Measurements from ENCODE around the gene ZBTB37.

The ZBTB37 gene, protein sequence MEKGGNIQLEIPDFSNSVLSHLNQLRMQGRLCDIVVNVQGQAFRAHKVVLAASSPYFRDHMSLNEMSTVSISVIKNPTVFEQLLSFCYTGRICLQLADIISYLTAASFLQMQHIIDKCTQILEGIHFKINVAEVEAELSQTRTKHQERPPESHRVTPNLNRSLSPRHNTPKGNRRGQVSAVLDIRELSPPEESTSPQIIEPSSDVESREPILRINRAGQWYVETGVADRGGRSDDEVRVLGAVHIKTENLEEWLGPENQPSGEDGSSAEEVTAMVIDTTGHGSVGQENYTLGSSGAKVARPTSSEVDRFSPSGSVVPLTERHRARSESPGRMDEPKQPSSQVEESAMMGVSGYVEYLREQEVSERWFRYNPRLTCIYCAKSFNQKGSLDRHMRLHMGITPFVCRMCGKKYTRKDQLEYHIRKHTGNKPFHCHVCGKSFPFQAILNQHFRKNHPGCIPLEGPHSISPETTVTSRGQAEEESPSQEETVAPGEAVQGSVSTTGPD
- 58.2 to 79.2 (median 73.3) reads per million in 3 donors for total RNA-seq

DNA sequence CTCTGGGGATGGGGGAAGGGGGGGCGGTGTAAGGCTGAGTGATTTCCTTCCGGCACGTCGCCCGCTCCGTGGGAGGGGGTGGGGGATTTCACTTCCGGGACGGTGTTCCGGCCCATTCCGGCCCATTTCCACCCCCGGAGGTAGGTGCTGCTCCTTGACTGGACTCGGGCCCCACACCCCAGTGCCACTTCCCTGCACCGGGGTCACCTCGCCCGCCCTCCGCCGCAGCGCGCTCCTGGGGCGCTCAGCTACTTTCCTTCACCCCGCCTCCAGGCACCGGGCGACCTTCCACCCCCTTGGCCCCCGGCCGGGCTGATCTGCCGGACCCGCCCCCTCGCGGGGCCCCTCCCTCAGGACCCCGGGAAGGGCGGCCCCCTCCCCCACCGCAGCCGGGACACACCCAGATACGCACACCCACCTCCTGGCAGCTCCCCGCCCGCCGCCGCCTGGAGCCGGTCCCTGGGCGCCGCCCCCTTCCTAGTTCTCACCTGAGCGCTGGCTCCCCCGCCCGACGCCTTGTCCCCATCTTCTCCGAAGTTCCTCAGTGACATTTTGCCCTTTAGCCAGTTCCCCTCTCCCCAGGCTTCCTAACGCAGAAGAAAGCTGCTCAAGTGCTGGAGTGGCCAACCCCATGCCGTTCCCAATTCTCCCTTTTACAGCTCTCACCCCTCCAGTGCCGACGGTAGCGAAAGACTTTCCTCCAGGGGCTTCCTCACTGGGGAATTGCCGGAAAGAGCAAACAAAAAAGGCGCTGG lies at the start of gene ZBTB37:
Gene ZBTB37, plus strand, starts transcription at position 115 of the 755 bp plus-strand sequence. CDS start 1,846 bp downstream, outside the sequence.
- peak; percentile 84 to 88 (median 85) for DNase-seq
- Histone ChIP-seq H3K4me3 (ENCODE audit: insufficient read depth, low read depth, low read length, poor library complexity, severe bottlenecking) (peak within 1 kb of the TSS; percentile 78), H3K27me3 (replicated peaks; ENCODE audit: control insufficient read depth, insufficient read depth, low read length, poor library complexity, severe bottlenecking) (no peaks in the 10 kb centered on the region), H3K4me1 (ENCODE audit: control insufficient read depth, insufficient read depth, low read length, poor library complexity, severe bottlenecking) (peaks cover 41% of the 10 kb centered on the region), H3K36me3 (ENCODE audit: control insufficient read depth, insufficient read depth, low read length) (peaks cover 24% of the 10 kb centered on the region), H3K9me3 (ENCODE audit: control insufficient read depth, low read length) (no peaks in the 10 kb centered on the region), H3K27ac (ENCODE audit: insufficient read depth, low read length, poor library complexity, severe bottlenecking) (peak within 1 kb of the TSS; percentile 94)

DNA sequence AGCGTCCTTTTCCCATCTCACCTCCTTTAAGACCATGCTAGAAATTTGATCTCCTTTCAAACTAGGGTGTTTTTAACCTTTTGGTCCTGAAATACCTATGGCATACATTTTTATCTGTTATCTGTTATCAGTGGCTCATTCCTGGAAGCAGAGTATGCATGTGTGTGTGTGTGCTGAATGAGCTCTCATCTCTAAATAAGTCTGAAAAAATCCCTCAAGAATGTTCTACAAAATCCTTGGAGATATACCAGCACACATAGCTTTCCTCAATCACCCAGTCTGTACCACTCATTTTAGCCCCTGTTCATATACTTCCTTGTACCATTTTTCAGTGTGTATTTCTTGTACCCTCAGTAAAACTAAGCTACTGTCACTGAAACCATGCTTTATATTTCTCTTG lies 49.7 kb upstream of the ZBTB37 start:
- Histone ChIP-seq H3K27ac (ENCODE audit: insufficient read depth, low read length, poor library complexity, severe bottlenecking) (no peak overlapping the region), H3K36me3 (ENCODE audit: control insufficient read depth, insufficient read depth, low read length) (no peaks in the 10 kb centered on the region), H3K9me3 (ENCODE audit: control insufficient read depth, low read length) (no peaks in the 10 kb centered on the region), H3K27me3 (replicated peaks; ENCODE audit: control insufficient read depth, insufficient read depth, low read length, poor library complexity, severe bottlenecking) (no peaks in the 10 kb centered on the region), H3K4me3 (ENCODE audit: insufficient read depth, low read depth, low read length, poor library complexity, severe bottlenecking) (no peak overlapping the region), H3K4me1 (ENCODE audit: control insufficient read depth, insufficient read depth, low read length, poor library complexity, severe bottlenecking) (peaks cover 6% of the 10 kb centered on the region)
- no peak for DNase-seq

DNA sequence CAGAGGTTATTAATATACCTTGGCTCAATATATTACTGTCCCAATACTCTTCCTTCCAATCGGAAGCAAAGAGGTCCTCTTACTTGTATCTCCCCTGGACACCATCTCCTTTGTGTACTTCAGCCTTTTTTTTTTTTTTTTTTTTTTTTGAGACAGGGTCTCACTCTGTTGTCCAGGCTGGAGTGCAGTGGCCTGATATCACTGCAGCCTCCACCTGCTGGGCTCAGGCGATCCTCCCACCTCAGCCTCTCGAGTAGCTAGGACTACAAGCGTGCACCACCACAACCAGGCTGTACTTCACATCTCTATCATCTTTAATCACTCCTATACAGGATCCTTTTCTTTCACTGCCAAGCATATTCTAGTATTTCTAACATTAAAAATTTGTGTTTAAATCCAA lies 46.5 kb upstream of the ZBTB37 start:
- Histone ChIP-seq H3K4me1 (ENCODE audit: control insufficient read depth, insufficient read depth, low read length, poor library complexity, severe bottlenecking) (peaks cover 14% of the 10 kb centered on the region), H3K27me3 (replicated peaks; ENCODE audit: control insufficient read depth, insufficient read depth, low read length, poor library complexity, severe bottlenecking) (no peaks in the 10 kb centered on the region), H3K4me3 (ENCODE audit: insufficient read depth, low read depth, low read length, poor library complexity, severe bottlenecking) (no peak overlapping the region), H3K9me3 (ENCODE audit: control insufficient read depth, low read length) (no peaks in the 10 kb centered on the region), H3K36me3 (ENCODE audit: control insufficient read depth, insufficient read depth, low read length) (no peaks in the 10 kb centered on the region), H3K27ac (ENCODE audit: insufficient read depth, low read length, poor library complexity, severe bottlenecking) (no peak overlapping the region)
- no peak for DNase-seq

DNA sequence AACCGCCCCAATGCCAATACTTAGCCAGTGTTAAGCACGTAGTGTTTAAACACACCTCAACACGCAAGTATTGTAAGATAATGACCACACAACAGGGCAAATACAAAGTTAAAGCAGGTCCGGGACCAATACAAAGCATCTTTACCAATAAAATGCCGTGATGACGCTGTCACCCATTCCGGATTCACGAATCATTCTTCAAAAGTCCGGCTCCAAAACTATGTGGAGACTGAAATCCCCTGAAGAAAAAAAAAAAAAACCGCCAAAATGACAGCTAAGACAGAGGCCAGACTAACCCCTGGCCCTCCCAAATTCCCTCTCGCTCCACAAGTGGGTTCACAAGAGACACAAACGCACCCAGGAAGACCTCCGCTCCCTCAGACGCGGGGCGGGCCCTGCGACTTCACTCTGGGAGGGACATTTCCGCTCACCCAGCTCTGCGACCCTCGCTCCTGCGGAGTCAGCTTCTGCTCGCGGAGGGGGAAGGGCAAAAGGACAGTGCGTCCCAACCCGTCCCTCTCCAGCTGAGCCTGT lies 44.3 kb upstream of the ZBTB37 start:
- peak overlapping the region; percentile 91 for H3K4me3 ChIP-seq (ENCODE audit: insufficient read depth, low read depth, low read length, poor library complexity, severe bottlenecking)
- H3K27me3 ChIP-seq (replicated peaks; ENCODE audit: control insufficient read depth, insufficient read depth, low read length, poor library complexity, severe bottlenecking), result no peaks in the 10 kb centered on the region
- no peak for DNase-seq
- no peaks in the 10 kb centered on the region for H3K36me3 ChIP-seq (ENCODE audit: control insufficient read depth, insufficient read depth, low read length)
- no peaks in the 10 kb centered on the region for H3K9me3 ChIP-seq (ENCODE audit: control insufficient read depth, low read length)
- H3K27ac ChIP-seq (ENCODE audit: insufficient read depth, low read length, poor library complexity, severe bottlenecking), result peak overlapping the region; percentile 89
- peaks cover 14% of the 10 kb centered on the region for H3K4me1 ChIP-seq (ENCODE audit: control insufficient read depth, insufficient read depth, low read length, poor library complexity, severe bottlenecking)

DNA sequence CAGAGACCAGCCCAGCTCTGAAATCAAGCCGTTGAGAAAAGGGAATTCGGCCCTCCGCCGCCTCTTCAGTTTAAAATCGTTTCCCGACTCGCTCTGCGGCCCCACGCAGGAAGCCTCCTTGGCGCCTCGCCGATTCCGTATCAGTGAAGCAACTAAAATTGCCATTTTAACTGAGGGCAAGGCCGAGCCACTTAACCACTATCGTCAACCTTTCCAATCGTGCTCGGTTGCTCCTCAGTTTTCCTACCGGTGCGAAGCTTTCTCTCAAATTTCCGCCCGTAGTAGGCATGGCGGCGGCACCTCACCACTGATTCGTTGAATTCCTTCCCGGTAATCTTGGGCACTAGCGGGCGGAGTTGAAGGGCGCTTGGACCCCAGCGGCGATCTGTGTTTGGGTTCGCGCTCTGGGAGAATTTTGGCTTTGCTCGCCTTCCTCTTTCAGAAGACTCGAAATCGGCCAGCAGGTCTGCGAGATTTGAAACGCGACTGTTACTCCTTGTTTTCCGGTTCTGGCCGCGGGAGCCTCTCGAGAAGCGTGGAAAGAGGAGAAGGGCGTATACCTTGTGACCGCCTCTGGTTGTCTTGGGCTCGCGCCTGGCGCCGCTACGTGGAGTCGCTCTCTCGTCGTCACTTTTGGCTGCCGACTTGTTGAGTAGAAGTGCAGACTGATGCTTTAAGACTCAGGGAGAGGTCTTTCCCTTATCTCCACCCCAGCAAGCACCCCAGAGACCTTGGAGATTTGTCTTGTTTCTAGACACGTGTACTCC lies 43.7 kb upstream of the ZBTB37 start, which contains the start of the genes CENPL and DARS2:
Gene CENPL, minus strand, starts transcription at position 569 of the 767 bp plus-strand sequence. CDS start 13,584 bp downstream, outside the sequence.
Gene DARS2, plus strand, starts transcription at position 359 of the 767 bp plus-strand sequence. CDS start 557 bp downstream, outside the sequence.
- no peaks in the 10 kb centered on the region for H3K27me3 ChIP-seq (replicated peaks; ENCODE audit: control insufficient read depth, insufficient read depth, low read length, poor library complexity, severe bottlenecking)
- no peaks in the 10 kb centered on the region for H3K36me3 ChIP-seq (ENCODE audit: control insufficient read depth, insufficient read depth, low read length)
- peaks cover 14% of the 10 kb centered on the region for H3K4me1 ChIP-seq (ENCODE audit: control insufficient read depth, insufficient read depth, low read length, poor library complexity, severe bottlenecking)
- H3K27ac ChIP-seq (ENCODE audit: insufficient read depth, low read length, poor library complexity, severe bottlenecking), result peak within 1 kb of the TSS; percentile 89
- peak; percentile 81 to 90 (median 88) for DNase-seq
- H3K4me3 ChIP-seq (ENCODE audit: insufficient read depth, low read depth, low read length, poor library complexity, severe bottlenecking), result peak within 1 kb of the TSS; percentile 91
- H3K9me3 ChIP-seq (ENCODE audit: control insufficient read depth, low read length), result no peaks in the 10 kb centered on the region

DNA sequence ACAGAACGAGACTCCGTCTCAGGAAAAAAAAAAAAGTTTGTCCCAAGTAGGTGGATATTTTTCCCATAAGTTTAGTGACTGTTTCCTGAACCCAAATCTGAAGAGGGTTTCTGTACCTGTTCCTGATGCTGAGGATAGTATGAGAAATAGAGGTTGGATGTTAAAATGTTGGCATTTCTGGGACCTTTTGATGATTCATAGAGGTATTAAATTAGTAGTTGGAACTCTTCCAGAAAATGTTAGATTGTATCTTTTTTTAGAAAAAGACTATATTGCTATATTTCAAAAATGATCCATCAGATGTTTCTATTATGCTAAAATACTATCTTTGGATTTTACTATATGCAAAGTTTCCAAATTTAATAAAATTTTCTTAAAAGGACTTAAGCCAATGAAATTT lies 40.6 kb upstream of the ZBTB37 start:
- no peak for DNase-seq
- no peak overlapping the region for H3K4me3 ChIP-seq (ENCODE audit: insufficient read depth, low read depth, low read length, poor library complexity, severe bottlenecking)
- peaks cover 3% of the 10 kb centered on the region for H3K36me3 ChIP-seq (ENCODE audit: control insufficient read depth, insufficient read depth, low read length)
- no peak overlapping the region for H3K27ac ChIP-seq (ENCODE audit: insufficient read depth, low read length, poor library complexity, severe bottlenecking)
- H3K9me3 ChIP-seq (ENCODE audit: control insufficient read depth, low read length), result no peaks in the 10 kb centered on the region
- peaks cover 14% of the 10 kb centered on the region for H3K4me1 ChIP-seq (ENCODE audit: control insufficient read depth, insufficient read depth, low read length, poor library complexity, severe bottlenecking)
- H3K27me3 ChIP-seq (replicated peaks; ENCODE audit: control insufficient read depth, insufficient read depth, low read length, poor library complexity, severe bottlenecking), result no peaks in the 10 kb centered on the region

DNA sequence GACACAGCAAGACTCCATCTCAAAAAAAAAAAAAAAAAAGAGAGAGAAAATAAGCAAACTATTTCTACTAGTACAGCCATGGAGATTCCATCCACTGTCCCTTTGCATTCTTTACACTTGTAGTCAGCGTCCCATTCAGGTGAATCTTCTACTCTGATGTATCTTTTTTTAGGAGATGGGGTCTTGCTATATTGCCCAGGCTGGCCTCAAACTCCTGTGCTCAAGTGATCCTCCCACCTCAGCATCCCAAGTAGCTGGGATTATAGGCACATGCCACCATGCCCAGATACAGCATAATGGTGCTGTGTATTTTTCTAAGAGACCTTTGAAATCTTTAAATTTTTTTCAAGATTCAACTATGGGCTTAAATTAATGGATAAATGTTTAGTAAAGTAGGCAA lies 35.4 kb upstream of the ZBTB37 start:
- Histone ChIP-seq H3K27me3 (replicated peaks; ENCODE audit: control insufficient read depth, insufficient read depth, low read length, poor library complexity, severe bottlenecking) (no peaks in the 10 kb centered on the region), H3K9me3 (ENCODE audit: control insufficient read depth, low read length) (no peaks in the 10 kb centered on the region), H3K27ac (ENCODE audit: insufficient read depth, low read length, poor library complexity, severe bottlenecking) (no peak overlapping the region), H3K36me3 (ENCODE audit: control insufficient read depth, insufficient read depth, low read length) (peaks cover 27% of the 10 kb centered on the region), H3K4me1 (ENCODE audit: control insufficient read depth, insufficient read depth, low read length, poor library complexity, severe bottlenecking) (no peaks in the 10 kb centered on the region), H3K4me3 (ENCODE audit: insufficient read depth, low read depth, low read length, poor library complexity, severe bottlenecking) (no peak overlapping the region)
- no peak for DNase-seq

DNA sequence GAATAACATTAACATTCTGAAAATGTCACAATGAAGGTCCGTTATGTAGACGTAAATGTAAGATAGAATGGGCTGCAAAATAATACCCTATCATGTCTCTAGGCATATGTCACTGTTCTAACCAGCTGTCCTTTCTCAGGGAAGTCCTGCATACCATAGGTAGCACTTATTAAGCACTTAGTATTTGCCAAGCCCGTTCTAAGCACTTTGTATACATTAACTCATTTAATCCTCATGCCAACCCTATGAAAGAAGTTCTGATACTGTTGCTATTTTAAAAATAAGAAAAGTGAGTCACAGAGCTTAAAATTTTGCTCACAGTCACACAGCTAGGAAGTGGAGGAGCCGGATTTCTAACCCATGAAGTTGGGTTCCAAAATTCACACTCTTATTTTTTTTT lies 16.1 kb upstream of the ZBTB37 start:
- no peak overlapping the region for H3K27ac ChIP-seq (ENCODE audit: insufficient read depth, low read length, poor library complexity, severe bottlenecking)
- no peak for DNase-seq
- peaks cover 26% of the 10 kb centered on the region for H3K36me3 ChIP-seq (ENCODE audit: control insufficient read depth, insufficient read depth, low read length)
- H3K9me3 ChIP-seq (ENCODE audit: control insufficient read depth, low read length), result no peaks in the 10 kb centered on the region
- H3K4me1 ChIP-seq (ENCODE audit: control insufficient read depth, insufficient read depth, low read length, poor library complexity, severe bottlenecking), result no peaks in the 10 kb centered on the region
- H3K4me3 ChIP-seq (ENCODE audit: insufficient read depth, low read depth, low read length, poor library complexity, severe bottlenecking), result no peak overlapping the region
- H3K27me3 ChIP-seq (replicated peaks; ENCODE audit: control insufficient read depth, insufficient read depth, low read length, poor library complexity, severe bottlenecking), result no peaks in the 10 kb centered on the region

DNA sequence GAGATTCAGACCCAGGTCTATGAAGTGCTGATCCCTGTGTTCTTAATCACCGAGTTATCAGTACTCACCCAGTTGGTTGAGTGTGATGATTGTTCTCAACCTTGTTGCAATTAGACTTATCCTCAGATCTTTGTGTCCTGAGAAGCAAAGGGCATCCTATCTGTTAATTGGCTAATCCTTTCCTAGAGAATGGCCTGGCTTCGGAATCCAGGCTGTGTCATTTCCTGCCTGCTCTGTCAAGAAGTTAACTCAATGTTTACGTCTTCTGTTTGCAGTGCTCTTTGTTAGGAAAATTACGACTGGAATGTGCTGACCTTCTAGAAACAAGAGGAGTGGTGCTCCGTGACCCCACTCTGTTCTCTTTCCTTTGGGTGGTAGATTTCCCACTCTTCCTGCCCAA lies 15.1 kb upstream of the ZBTB37 start:
- no peak overlapping the region for H3K27ac ChIP-seq (ENCODE audit: insufficient read depth, low read length, poor library complexity, severe bottlenecking)
- H3K9me3 ChIP-seq (ENCODE audit: control insufficient read depth, low read length), result no peaks in the 10 kb centered on the region
- no peaks in the 10 kb centered on the region for H3K27me3 ChIP-seq (replicated peaks; ENCODE audit: control insufficient read depth, insufficient read depth, low read length, poor library complexity, severe bottlenecking)
- peaks cover 28% of the 10 kb centered on the region for H3K36me3 ChIP-seq (ENCODE audit: control insufficient read depth, insufficient read depth, low read length)
- H3K4me1 ChIP-seq (ENCODE audit: control insufficient read depth, insufficient read depth, low read length, poor library complexity, severe bottlenecking), result no peaks in the 10 kb centered on the region
- DNase-seq, result no peak
- no peak overlapping the region for H3K4me3 ChIP-seq (ENCODE audit: insufficient read depth, low read depth, low read length, poor library complexity, severe bottlenecking)
